Heart left ventricle (tissue), 16 donors: ENCODE data around the gene ESPN. TPM values are rescaled to one million over a fixed set of nuclear protein-coding genes. Genes with fewer than 3 reads are reported as not detected.

Source experiments
- ATAC-seq, 4 donors: fragments of 200-7000 bp; cut with Tn5 transposase; one replicate each; pipeline ENCODE4 v1.9.1; 2020 to 2022; ENCODE audit warnings: moderate library complexity in 4 of 4, mild to moderate bottlenecking in 3 of 4, moderate number of reproducible peaks in 1 of 4
- DNase-seq, 5 donors: peaks; one replicate each; pipeline ENCODE4 v3.0.0-alpha.2; 2020
- H3K27ac ChIP-seq, 12 donors: fragments of 200-600 bp; sonication (generic) in 4 of 12; one replicate each; pipeline versions ENCODE4 v1.5.0 to v1.8.0; 2016 to 2022; ENCODE audit warnings: mild to moderate bottlenecking in 2 of 12
- H3K27me3 ChIP-seq, 9 donors: fragments of 200-600 bp; sonication (generic) in 2 of 9; one replicate each; pipeline versions ENCODE4 v1.5.1 to v1.8.0; 2016 to 2022; ENCODE audit warnings: mild to moderate bottlenecking in 3 of 9
- H3K36me3 ChIP-seq, 9 donors: fragments of 200-600 bp; sonication (generic) in 2 of 9; one replicate each; pipeline versions ENCODE4 v1.5.0 to v1.8.0; 2018 to 2022; ENCODE audit warnings: mild to moderate bottlenecking in 2 of 9
- H3K4me1 ChIP-seq, 12 donors: fragments of 200-600 bp; sonication (generic) in 4 of 12; one replicate each; pipeline versions ENCODE4 v1.5.0 to v1.8.0; 2016 to 2022; ENCODE audit warnings: mild to moderate bottlenecking in 3 of 12
- H3K4me3 ChIP-seq, 12 donors: fragments of 200-600 bp; sonication (generic) in 4 of 12; one replicate each; pipeline versions ENCODE4 v1.5.0 to v1.8.0; 2017 to 2022; ENCODE audit warnings: mild to moderate bottlenecking in 9 of 12, moderate library complexity in 4 of 12
- H3K9me3 ChIP-seq, 12 donors: fragments of 200-600 bp; sonication (generic) in 4 of 12; one replicate each; pipeline versions ENCODE4 v1.5.0 to v1.8.0; 2016 to 2022; ENCODE audit warnings: mild to moderate bottlenecking in 1 of 12
- CTCF ChIP-seq, 12 donors: fragments of 200-600 bp; sonication (generic) in 4 of 12; IDR thresholded peaks; one replicate each; pipeline versions ENCODE4 v1.5.0 to v1.8.0; 2018 to 2022; ENCODE audit warnings: antibody characterized with exemption in 12 of 12, mild to moderate bottlenecking in 5 of 12
- POLR2A ChIP-seq, 2 donors: fragments of 450-650 bp; IDR thresholded peaks; one replicate each; pipeline ENCODE4 v1.6.1; 2017; ENCODE audit warnings: antibody characterized with exemption in 2 of 2, mild to moderate bottlenecking in 2 of 2, moderate library complexity in 2 of 2
- WGBS, 4 donors: extraction: QIAGEN DNeasy Blood & Tissue Kit in 2 of 4; methylation state at CpG; one replicate each; pipeline versions ENCODE4 v1.1.5 to v1.1.7; 2013 to 2018; 5-methylcytosine and 5-hydroxymethylcytosine counted together
- intact Hi-C, 10 donors: fragments of 100-400 bp; cut with DNase I; formaldehyde crosslinking; loops; one replicate each; pipeline versions ENCODE4 v1.11.1 to v1.14.2; 2022
- polyA plus RNA-seq, 2 donors: library from polyadenylated mRNA; stranded (reverse); fragments of 200-250 nt; gene quantifications; one replicate each; pipeline ENCODE4 v1.2.3, GENCODE V29; 2013
- total RNA-seq, 9 donors: library from RNA; depleted of rRNA in 2 of 9; stranded (reverse); fragments of >200 nt in 2 of 9; fragmentation: NEBNext Ultra II Directional in 3 of 9; extraction: Animal tissue kit (Norgen Biotek cat#: 25700) in 3 of 9; gene quantifications; one replicate each; pipeline versions ENCODE4 v1.1.0 to v1.2.4, GENCODE V29; 2016 to 2023
- donor health status: ischemic (EF 13 %, LVEDD 7.1; RV severe dilation, severe dysfunction).
- donor health status: healthy with polysubstance abuse.
- donor health status: DM: no; HTN: yes; CAD: no.
- donor health status: DM: no; HTN: no; CAD: no.
- donor health status: ischemic (EF 25% LVEDD 6.9; RV normal size, moderate dysfunction).
- donor health status: ischemic (EF 25% LVEDD 5.7; RV mildly dilated, moderate dysfunction).
- donor health status: healthy.
- donor health status: DM: yes; HTN: yes; CAD: no.
- donor health status: ischemic (EF 35%, LVEDD 5.7; RV mildly dilated, moderate dysfunction).
- donor health status: nonischemic (EF 11% LVEDD 7.7; RV severe dilation, severe dysfunction).
- donor health status: DM: yes; HTN: yes; CAD: no.
- donor health status: PGD.
- donor health status: ischemic (EF 29% LVEDD 5.4; RV normal size, mild dysfunction).
- donor health status: nonischemic (EF 23%, LVEDD 6.1; RV moderate dilation, normal function).

Gene ESPN
- total and polyA plus RNA-seq, 11 donors: 0.10 to 1.3 (median 0.21) TPM; not detected in 6

GRCh38 chr1:6465461-6466005 lies 41.0 kb downstream of the ESPN start:
- Histone ChIP-seq H3K4me1 (peaks cover 0 to 27% (median 6%) of the 10 kb centered on the region in 12 donors), H3K27me3 (peaks cover 0 to 9% (median 4%) of the 10 kb centered on the region in 9 donors), H3K9me3 (no peaks in the 10 kb centered on the region), H3K36me3 (peaks cover 0 to 57% (median 39%) of the 10 kb centered on the region in 9 donors), H3K4me3 (peak overlapping the region in 4 of 12 donors; percentile 4 to 55 (median 14)), H3K27ac (peak overlapping the region in 1 of 12 donors; percentile 37)
- 56 to 67% (median 63%) methylated on average over 10 to 21 of the region's 21 CpGs for WGBS, 4 donors
- TF ChIP-seq POLR2A (IDR thresholded peaks at IDR 0.05): no peak
- no peak for TF ChIP-seq CTCF (IDR thresholded peaks at IDR 0.05)
- ATAC-seq (no peak), DNase-seq (no peak)
- intact Hi-C loops: no loop called here

DNA sequence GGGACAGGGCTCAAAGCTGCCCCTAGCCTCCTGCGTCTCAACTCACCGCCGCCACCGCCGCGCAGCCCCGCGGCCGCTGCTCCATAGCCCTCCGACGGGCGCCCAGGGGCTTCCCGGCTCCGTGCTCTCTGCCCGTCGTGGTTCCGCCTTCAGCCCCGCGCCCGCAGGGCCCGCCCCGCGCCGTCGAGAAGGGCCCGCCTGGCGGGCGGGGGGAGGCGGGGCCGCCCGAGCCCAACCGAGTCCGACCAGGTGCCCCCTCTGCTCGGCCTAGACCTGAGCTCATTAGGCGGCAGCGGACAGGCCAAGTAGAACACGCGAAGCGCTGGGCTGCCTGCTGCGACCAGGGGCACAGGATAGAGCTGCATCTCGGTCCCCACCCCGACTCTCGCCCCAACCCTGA lies 41.4 kb downstream of the ESPN start, which contains the start of gene TNFRSF25:
Gene TNFRSF25, minus strand, starts transcription at position 151 of the 400 bp plus-strand sequence. Its CDS starts 66 bp downstream, at position 85.
- WGBS, 4 donors: 31 to 68% (median 55%) methylated on average over 8 to 43 of the region's 43 CpGs
- TF ChIP-seq POLR2A (IDR thresholded peaks at IDR 0.05): no peak
- no peak for TF ChIP-seq CTCF (IDR thresholded peaks at IDR 0.05)
- ATAC-seq (no peak), DNase-seq (no peak)
- Histone ChIP-seq H3K4me3 (peak within 1 kb of the TSS in 4 of 12 donors; percentile 4 to 55 (median 14)), H3K4me1 (peaks cover 0 to 25% (median 4%) of the 10 kb centered on the region in 12 donors), H3K36me3 (peaks cover 0 to 62% (median 41%) of the 10 kb centered on the region in 9 donors), H3K9me3 (no peaks in the 10 kb centered on the region), H3K27ac (peak within 1 kb of the TSS in 1 of 12 donors; percentile 37), H3K27me3 (peaks cover 0 to 7% (median 0%) of the 10 kb centered on the region in 9 donors)
- intact Hi-C loops: no loop called here

DNA sequence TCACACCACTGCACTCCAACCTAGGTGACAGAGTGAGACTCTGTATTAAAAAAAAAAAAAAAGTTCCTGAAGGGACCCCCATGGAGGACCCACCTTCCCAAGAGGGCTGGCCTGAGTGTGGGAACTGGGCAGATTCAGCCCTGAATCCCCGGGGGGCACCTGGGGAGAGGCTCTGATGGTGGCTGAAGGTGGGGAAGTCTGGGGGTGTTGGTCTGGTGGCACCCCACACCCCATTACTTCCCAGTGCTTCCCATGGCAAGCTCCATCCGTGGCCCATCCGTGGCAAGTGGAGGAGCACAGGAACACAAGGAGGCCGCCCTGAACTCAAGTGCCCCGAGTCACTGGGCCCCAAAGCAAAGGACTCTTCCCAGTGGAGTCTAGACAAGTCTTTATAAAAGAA lies 42.2 kb downstream of the ESPN start:
- Histone ChIP-seq H3K27ac (no peak overlapping the region), H3K4me3 (no peak overlapping the region), H3K36me3 (peaks cover 0 to 65% (median 35%) of the 10 kb centered on the region in 9 donors), H3K9me3 (no peaks in the 10 kb centered on the region), H3K4me1 (peaks cover 0 to 19% (median 2%) of the 10 kb centered on the region in 12 donors), H3K27me3 (peaks cover 0 to 7% (median 0%) of the 10 kb centered on the region in 9 donors)
- intact Hi-C loops: no loop called here
- DNase-seq: no peak
- TF ChIP-seq CTCF (IDR thresholded peaks at IDR 0.05): no peak
- no peak for TF ChIP-seq POLR2A (IDR thresholded peaks at IDR 0.05)
- 89 to 97% (median 94%) methylated on average over 5 of the region's 5 CpGs for WGBS, 4 donors
- no peak for ATAC-seq

- intact Hi-C loops: no loop called here
- Histone ChIP-seq H3K9me3 (no peaks in the 10 kb centered on the region), H3K27me3 (peaks cover 0 to 7% (median 0%) of the 10 kb centered on the region in 9 donors), H3K4me1 (peaks cover 0 to 19% (median 2%) of the 10 kb centered on the region in 12 donors), H3K27ac (no peak overlapping the region), H3K36me3 (peaks cover 0 to 65% (median 33%) of the 10 kb centered on the region in 9 donors), H3K4me3 (no peak overlapping the region)
- ATAC-seq: no peak
- no peak for DNase-seq
- no peak for TF ChIP-seq POLR2A (IDR thresholded peaks at IDR 0.05)
- TF ChIP-seq CTCF (IDR thresholded peaks at IDR 0.05): no peak
- WGBS, 4 donors: 95 to 99% (median 97%) methylated on average over 11 to 12 of the region's 12 CpGs
Observed at GRCh38 chr1:6467224-6467623, 42.6 kb downstream of the ESPN start.
